ENCODE results near the gene KRT12. TPM values are rescaled to one million over a fixed set of nuclear protein-coding genes. Genes with fewer than 3 reads are reported as not detected.

The KRT12 gene
- total RNA-seq, 1 donor from 2014 or later, result not detected

DNA sequence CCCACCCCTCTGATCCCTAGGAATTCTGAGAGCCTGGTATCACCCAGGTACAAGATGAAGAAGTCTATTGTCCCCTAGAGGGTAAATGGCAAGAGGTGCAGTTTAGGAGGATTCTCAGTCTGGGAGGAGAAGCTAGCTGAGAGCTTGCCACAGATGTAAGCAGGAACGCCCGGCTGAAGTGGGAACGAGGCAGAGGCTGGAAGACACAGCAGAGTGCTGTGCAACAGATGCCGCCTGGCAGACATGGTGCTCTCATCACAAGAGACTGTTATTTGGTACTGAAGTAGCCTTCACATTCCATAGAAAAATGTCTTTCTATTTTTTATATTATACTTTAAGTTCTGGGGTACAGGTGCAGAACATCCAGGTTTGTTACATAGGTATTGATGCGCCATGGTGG, 38.3 kb upstream of the KRT12 start:
- peaks cover 10% of the 10 kb centered on the region for H3K4me1 ChIP-seq
- H3K27me3 ChIP-seq (ENCODE audit: low read depth), result no peaks in the 10 kb centered on the region
- H3K9me3 ChIP-seq, result no peaks in the 10 kb centered on the region
- no peak overlapping the region for H3K4me3 ChIP-seq
- ATAC-seq (no peak), DNase-seq (no peak)
- intact Hi-C loops (cut with DNase I), result no loop called here
- TF ChIP-seq, protein P1, sequence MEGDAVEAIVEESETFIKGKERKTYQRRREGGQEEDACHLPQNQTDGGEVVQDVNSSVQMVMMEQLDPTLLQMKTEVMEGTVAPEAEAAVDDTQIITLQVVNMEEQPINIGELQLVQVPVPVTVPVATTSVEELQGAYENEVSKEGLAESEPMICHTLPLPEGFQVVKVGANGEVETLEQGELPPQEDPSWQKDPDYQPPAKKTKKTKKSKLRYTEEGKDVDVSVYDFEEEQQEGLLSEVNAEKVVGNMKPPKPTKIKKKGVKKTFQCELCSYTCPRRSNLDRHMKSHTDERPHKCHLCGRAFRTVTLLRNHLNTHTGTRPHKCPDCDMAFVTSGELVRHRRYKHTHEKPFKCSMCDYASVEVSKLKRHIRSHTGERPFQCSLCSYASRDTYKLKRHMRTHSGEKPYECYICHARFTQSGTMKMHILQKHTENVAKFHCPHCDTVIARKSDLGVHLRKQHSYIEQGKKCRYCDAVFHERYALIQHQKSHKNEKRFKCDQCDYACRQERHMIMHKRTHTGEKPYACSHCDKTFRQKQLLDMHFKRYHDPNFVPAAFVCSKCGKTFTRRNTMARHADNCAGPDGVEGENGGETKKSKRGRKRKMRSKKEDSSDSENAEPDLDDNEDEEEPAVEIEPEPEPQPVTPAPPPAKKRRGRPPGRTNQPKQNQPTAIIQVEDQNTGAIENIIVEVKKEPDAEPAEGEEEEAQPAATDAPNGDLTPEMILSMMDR (IDR thresholded peaks at IDR 0.05), result no peak
- H3K36me3 ChIP-seq, result no peaks in the 10 kb centered on the region
- H3K27ac ChIP-seq, result no peak overlapping the region

DNA sequence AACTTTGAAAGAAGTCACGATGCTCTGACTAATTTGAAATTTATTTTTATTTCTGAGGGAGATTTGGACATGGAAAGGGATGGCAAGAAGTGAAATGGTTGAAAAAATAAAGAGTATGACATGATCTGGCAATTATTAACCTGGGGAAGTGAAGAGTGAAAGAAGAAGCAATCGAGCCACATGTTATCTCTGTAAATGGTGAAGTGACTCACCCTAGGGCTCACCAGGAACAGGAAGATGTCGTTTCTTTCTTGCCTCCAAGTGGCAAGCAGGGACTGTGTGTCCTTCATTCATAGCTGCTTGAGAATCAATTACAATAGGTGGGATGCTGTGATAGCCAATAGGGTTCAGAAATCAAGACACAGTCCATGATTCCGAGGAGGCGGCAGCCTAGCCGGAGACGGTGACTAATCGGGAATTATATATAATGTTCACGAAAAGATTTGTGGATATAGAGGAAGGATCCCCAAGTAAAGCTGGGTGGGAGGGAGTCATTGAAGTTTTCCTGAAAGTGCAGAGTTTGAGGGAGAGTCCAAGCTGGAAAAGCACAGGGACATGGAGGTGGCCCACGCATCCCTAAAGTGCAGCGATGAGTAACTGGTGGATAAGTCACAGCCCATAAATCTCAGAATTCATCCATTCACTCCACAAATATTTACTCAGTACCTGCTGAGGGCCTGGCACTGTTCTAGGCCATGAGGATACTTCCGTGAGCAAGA, 36.3 kb upstream of the KRT12 start:
- Histone ChIP-seq H3K27me3 (ENCODE audit: low read depth) (peaks cover 4% of the 10 kb centered on the region), H3K27ac (no peak overlapping the region), H3K4me1 (no peaks in the 10 kb centered on the region), H3K4me3 (no peak overlapping the region), H3K36me3 (no peaks in the 10 kb centered on the region), H3K9me3 (no peaks in the 10 kb centered on the region)
- intact Hi-C loops (cut with DNase I), result no loop called here
- no peak for DNase-seq
- peak; percentile 46 to 82 for ATAC-seq
- TF ChIP-seq, protein P1 (IDR thresholded peaks at IDR 0.05), result no peak

DNA sequence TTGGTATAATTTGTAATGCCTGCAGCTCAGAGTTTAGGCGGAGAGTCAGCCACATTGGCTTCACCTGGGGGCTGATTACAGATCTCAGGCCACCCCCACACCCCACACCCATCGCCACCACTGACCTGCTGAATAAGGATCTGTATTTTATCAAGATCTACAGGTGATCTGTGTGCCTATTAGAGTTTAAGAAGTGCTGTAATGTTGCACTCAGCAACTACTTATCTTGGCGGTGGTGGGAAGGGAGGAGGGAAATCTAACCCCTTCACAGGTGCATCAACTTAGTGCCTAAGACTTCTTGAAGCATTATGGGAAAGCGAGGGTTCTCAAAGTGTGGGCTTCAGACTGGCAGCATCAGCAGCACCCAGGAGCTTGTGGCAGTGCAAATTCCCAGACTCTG, 35.5 kb upstream of the KRT12 start:
- TF ChIP-seq, protein P1 (IDR thresholded peaks at IDR 0.05), result no peak
- ATAC-seq (no peak), DNase-seq (no peak)
- Histone ChIP-seq H3K27me3 (ENCODE audit: low read depth) (peaks cover 4% of the 10 kb centered on the region), H3K4me3 (no peak overlapping the region), H3K27ac (no peak overlapping the region), H3K9me3 (no peaks in the 10 kb centered on the region), H3K36me3 (no peaks in the 10 kb centered on the region), H3K4me1 (no peaks in the 10 kb centered on the region)
- intact Hi-C loops (cut with DNase I), result no loop called here

DNA sequence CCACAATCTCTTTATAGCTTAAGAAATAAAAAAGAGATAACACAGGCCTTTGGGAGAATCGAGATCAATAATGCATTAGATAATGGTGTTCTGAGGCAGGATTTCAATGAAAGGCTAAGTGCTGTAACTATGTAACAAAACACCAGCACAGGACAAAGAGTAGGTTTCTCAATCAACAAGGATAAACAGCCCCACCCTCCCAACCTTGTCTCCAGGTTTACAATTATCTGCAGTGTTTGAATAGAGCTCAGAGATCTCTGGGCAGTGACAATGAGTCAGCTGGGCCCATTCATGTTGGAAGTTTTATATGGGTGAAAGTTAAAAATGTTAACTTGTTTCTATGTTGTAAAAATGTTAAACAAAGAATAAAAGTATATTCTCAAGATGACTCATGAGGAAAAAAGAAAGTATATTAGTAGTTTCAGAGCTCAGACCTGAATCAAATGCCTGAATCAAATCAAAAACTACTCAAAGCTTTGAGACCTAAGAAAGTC, 35.0 kb upstream of the KRT12 start:
- no peaks in the 10 kb centered on the region for H3K4me1 ChIP-seq
- no peak overlapping the region for H3K4me3 ChIP-seq
- H3K27me3 ChIP-seq (ENCODE audit: low read depth), result peaks cover 4% of the 10 kb centered on the region
- no peak overlapping the region for H3K27ac ChIP-seq
- no peaks in the 10 kb centered on the region for H3K9me3 ChIP-seq
- ATAC-seq, result no peak
- H3K36me3 ChIP-seq, result no peaks in the 10 kb centered on the region
- TF ChIP-seq, protein P1 (IDR thresholded peaks at IDR 0.05), result no peak
- intact Hi-C loops (cut with DNase I), result no loop called here
- DNase-seq, result no peak

DNA sequence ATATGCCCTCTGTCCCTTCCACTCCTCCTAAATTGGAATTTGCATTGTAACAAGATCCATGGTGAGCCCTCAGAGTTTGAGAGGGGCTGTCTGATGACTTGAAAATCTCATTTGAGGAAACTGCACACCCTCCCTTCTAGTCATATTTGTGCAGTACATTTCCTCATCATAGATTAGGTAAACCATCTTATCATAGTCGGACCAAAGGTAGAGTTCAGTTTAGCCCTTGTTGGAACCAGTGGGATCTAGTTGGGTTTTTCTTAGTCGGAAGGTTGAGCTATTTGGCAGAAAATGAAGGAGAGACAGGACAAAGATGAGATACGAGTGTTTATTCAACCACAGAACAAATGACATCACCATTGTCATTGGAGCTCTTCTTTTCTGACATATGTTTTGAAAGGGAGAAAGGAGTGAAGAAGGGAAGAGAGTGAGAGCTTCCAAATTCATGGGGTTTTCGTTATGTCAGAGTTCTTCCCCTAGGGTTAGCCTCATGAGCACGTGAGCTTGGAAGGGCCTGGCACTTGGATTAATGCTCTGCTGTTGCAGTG, 33.9 kb upstream of the KRT12 start:
- DNase-seq (no peak), ATAC-seq (no peak)
- Histone ChIP-seq H3K27ac (no peak overlapping the region), H3K27me3 (ENCODE audit: low read depth) (peaks cover 4% of the 10 kb centered on the region), H3K9me3 (no peaks in the 10 kb centered on the region), H3K4me1 (no peaks in the 10 kb centered on the region), H3K36me3 (no peaks in the 10 kb centered on the region), H3K4me3 (no peak overlapping the region)
- intact Hi-C loops (cut with DNase I), result no loop called here
- TF ChIP-seq, protein P1 (IDR thresholded peaks at IDR 0.05), result no peak
